Frontal cortex (tissue), 4 donors: Measurements from ENCODE around the gene SLC25A26. TPM values are rescaled to one million over a fixed set of nuclear protein-coding genes. Genes with fewer than 3 reads are reported as not detected.

Source experiments
- DNase-seq, 2 donors: peaks; one replicate each; pipeline ENCODE4 v3.0.0; 2012; ENCODE audit warnings: low spot score in 2 of 2
- FAIRE-seq: peaks from 2 replicates; lab custom pipeline; 2012; peaks lifted over from hg19 to GRCh38; lab: Jason Lieb, UNC
- total RNA-seq: library from RNA; depleted of rRNA; stranded (reverse); fragments of >200 nt; gene quantifications from one replicate; pipeline ENCODE4 v1.2.3, GENCODE V29; 2014
- donor health status: control.
- donor health status: control.
- donor health status: control.

SLC25A26 gene
- total RNA-seq, 1 donor from 2014 or later: 22.0 TPM

- FAIRE-seq: no peak
- DNase-seq: no peak
These were observed 166.3 kb downstream of the SLC25A26 start for GRCh38 chr3:66386925-66387650.

GRCh38 chr3:66390013-66390412 lies 169.2 kb downstream of the SLC25A26 start:
- DNase-seq: no peak
- FAIRE-seq: peak; percentile 31

- DNase-seq (no peak), FAIRE-seq (no peak)
These were observed 171.7 kb downstream of the SLC25A26 start for GRCh38 chr3:66392512-66392911.

GRCh38 chr3:66392966-66393332 lies 172.1 kb downstream of the SLC25A26 start:
- no peak for FAIRE-seq
- DNase-seq: no peak

- FAIRE-seq: no peak
These were observed 172.7 kb downstream of the SLC25A26 start for GRCh38 chr3:66393333-66394005.

GRCh38 chr3:66394019-66394752 lies 173.4 kb downstream of the SLC25A26 start:
- FAIRE-seq: no peak
- DNase-seq: no peak

More at GRCh38 chr3:66393333-66394005, 172.7 kb downstream of the SLC25A26 start:
- no peak for DNase-seq

- no peak for FAIRE-seq
These were observed 174.0 kb downstream of the SLC25A26 start for GRCh38 chr3:66394753-66395249.

GRCh38 chr3:66395635-66396034 lies 174.8 kb downstream of the SLC25A26 start:
- FAIRE-seq (no peak), DNase-seq (no peak)

More at GRCh38 chr3:66394753-66395249, 174.0 kb downstream of the SLC25A26 start:
- DNase-seq: no peak

- DNase-seq: no peak
- no peak for FAIRE-seq
These were observed 175.5 kb downstream of the SLC25A26 start for GRCh38 chr3:66396161-66396760.

- no peak for FAIRE-seq
These were observed 176.1 kb downstream of the SLC25A26 start for GRCh38 chr3:66396888-66397287.

GRCh38 chr3:66397745-66398144 lies 176.9 kb downstream of the SLC25A26 start:
- DNase-seq (no peak), FAIRE-seq (no peak)

More at GRCh38 chr3:66396888-66397287, 176.1 kb downstream of the SLC25A26 start:
- DNase-seq: no peak

- DNase-seq (no peak), FAIRE-seq (no peak)
These were observed 177.6 kb downstream of the SLC25A26 start for GRCh38 chr3:66398228-66399025.

GRCh38 chr3:66399529-66400232 lies 178.9 kb downstream of the SLC25A26 start:
- DNase-seq (no peak), FAIRE-seq (no peak)

GRCh38 chr3:66400411-66401156 lies 179.8 kb downstream of the SLC25A26 start:
- DNase-seq (no peak), FAIRE-seq (no peak)

- FAIRE-seq (no peak), DNase-seq (no peak)
These were observed 180.4 kb downstream of the SLC25A26 start for GRCh38 chr3:66401157-66401550.

- no peak for FAIRE-seq
- no peak for DNase-seq
These were observed 181.1 kb downstream of the SLC25A26 start for GRCh38 chr3:66401675-66402491.

- FAIRE-seq: no peak
- DNase-seq: no peak
These were observed 181.9 kb downstream of the SLC25A26 start for GRCh38 chr3:66402596-66403290.
